ENCODE measurements around the gene TIAM2. TPM values are rescaled to one million over a fixed set of nuclear protein-coding genes. Genes with fewer than 3 reads are reported as not detected.
A peak's percentile ranks its signal among the peaks of the same experiment; 100 is the strongest.

The TIAM2 gene
- total RNA-seq, 4 donors from 2014 or later: 4.2 to 12.7 (median 7.5) TPM

- H3K27me3 ChIP-seq: no peaks in the 10 kb centered on the region
- in situ Hi-C loops (cut with MboI; ENCODE audit: low pct_ligation_motif_present in 1 of 4, low pct_unique_long_range_greater_than_20kb in 1 of 4, low sequenced_read_pairs in 3 of 4) (loop anchor here in 2 of 4 donors (10.0 to 25.0 kb wide), 2 partner anchors 56 to 502 kb away; no protein-coding TSS in a partner anchor), intact Hi-C loops (cut with DNase I; ENCODE audit: low total_unique reads) (no loop called here)
- H3K27ac ChIP-seq: peak overlapping the region; percentile 62 to 73 (median 67)
- TF ChIP-seq EP300 (IDR thresholded peaks at IDR 0.05; ENCODE audit: low read depth) (no peak), POLR2AphosphoS5 (IDR thresholded peaks at IDR 0.05) (peak in 1 of 3 donors; percentile 3)
- H3K4me3 ChIP-seq: peak overlapping the region in 1 of 4 donors; percentile 8
- no peaks in the 10 kb centered on the region for H3K9me3 ChIP-seq
- H3K36me3 ChIP-seq: no peaks in the 10 kb centered on the region
- DNase-seq: no peak
- peaks cover 0 to 53% (median 20%) of the 10 kb centered on the region in 4 donors for H3K4me1 ChIP-seq
- WGBS, 2 donors (ENCODE audit: low coverage in 1 of 2): 44 to 51% methylated on average over 8 to 9 of the region's 9 CpGs
Measured at GRCh38 chr6:155188707-155189496, 193.8 kb downstream of the TIAM2 start.

GRCh38 chr6:155190677-155191076 lies 195.6 kb downstream of the TIAM2 start:
- in situ Hi-C loops (cut with MboI; ENCODE audit: low pct_ligation_motif_present in 1 of 4, low pct_unique_long_range_greater_than_20kb in 1 of 4, low sequenced_read_pairs in 3 of 4): loop anchor here in 1 of 4 donors (25.0 kb wide), 1 partner anchor 503 kb away; no protein-coding TSS in a partner anchor
- WGBS, 2 donors (ENCODE audit: low coverage in 1 of 2): 60 to 68% methylated on average over 4 of the region's 4 CpGs
- no peak overlapping the region for H3K4me3 ChIP-seq
- H3K36me3 ChIP-seq: no peaks in the 10 kb centered on the region
- H3K27ac ChIP-seq: no peak overlapping the region
- H3K9me3 ChIP-seq: no peaks in the 10 kb centered on the region
- TF ChIP-seq EP300 (IDR thresholded peaks at IDR 0.05; ENCODE audit: low read depth): no peak
- no peak for TF ChIP-seq CTCF (IDR thresholded peaks at IDR 0.05)
- DNase-seq: no peak
- H3K4me1 ChIP-seq: peaks cover 0 to 47% (median 18%) of the 10 kb centered on the region in 4 donors
- intact Hi-C loops (cut with DNase I; ENCODE audit: low total_unique reads): no loop called here
- H3K27me3 ChIP-seq: no peaks in the 10 kb centered on the region

GRCh38 chr6:155193526-155193925 lies 198.4 kb downstream of the TIAM2 start:
- no peaks in the 10 kb centered on the region for H3K9me3 ChIP-seq
- TF ChIP-seq POLR2A (IDR thresholded peaks at IDR 0.05) (no peak), CTCF (IDR thresholded peaks at IDR 0.05) (no peak), EP300 (IDR thresholded peaks at IDR 0.05; ENCODE audit: low read depth) (no peak), POLR2AphosphoS5 (IDR thresholded peaks at IDR 0.05) (no peak)
- H3K4me3 ChIP-seq: no peak overlapping the region
- peaks cover 0 to 21% (median 9%) of the 10 kb centered on the region in 4 donors for H3K4me1 ChIP-seq
- in situ Hi-C loops (cut with MboI; ENCODE audit: low pct_ligation_motif_present in 1 of 4, low pct_unique_long_range_greater_than_20kb in 1 of 4, low sequenced_read_pairs in 3 of 4) (loop anchor here in 1 of 4 donors (25.0 kb wide), 1 partner anchor 506 kb away; no protein-coding TSS in a partner anchor), intact Hi-C loops (cut with DNase I; ENCODE audit: low total_unique reads) (no loop called here)
- no peak overlapping the region for H3K27ac ChIP-seq
- no peak for DNase-seq
- 85 to 94% methylated on average over 5 of the region's 5 CpGs for WGBS, 2 donors (ENCODE audit: low coverage in 1 of 2)
- no peaks in the 10 kb centered on the region for H3K27me3 ChIP-seq
- H3K36me3 ChIP-seq: no peaks in the 10 kb centered on the region

- H3K27ac ChIP-seq: no peak overlapping the region
- no peak for TF ChIP-seq CTCF (IDR thresholded peaks at IDR 0.05)
- no peak for TF ChIP-seq POLR2A (IDR thresholded peaks at IDR 0.05)
- TF ChIP-seq EP300 (IDR thresholded peaks at IDR 0.05; ENCODE audit: low read depth): no peak
- no peak for TF ChIP-seq POLR2AphosphoS5 (IDR thresholded peaks at IDR 0.05)
- no peak overlapping the region for H3K4me3 ChIP-seq
- H3K4me1 ChIP-seq: peaks cover 0 to 13% (median 5%) of the 10 kb centered on the region in 4 donors
- in situ Hi-C loops (cut with MboI; ENCODE audit: low pct_ligation_motif_present in 1 of 4, low pct_unique_long_range_greater_than_20kb in 1 of 4, low sequenced_read_pairs in 3 of 4): loop anchor here in 1 of 4 donors (25.0 kb wide), 1 partner anchor 507 kb away; no protein-coding TSS in a partner anchor
- no peaks in the 10 kb centered on the region for H3K9me3 ChIP-seq
- H3K36me3 ChIP-seq: no peaks in the 10 kb centered on the region
- no peaks in the 10 kb centered on the region for H3K27me3 ChIP-seq
- WGBS, 2 donors (ENCODE audit: low coverage in 1 of 2): 96 to 100% methylated on average over 1 to 2 of the region's 2 CpGs
- intact Hi-C loops (cut with DNase I; ENCODE audit: low total_unique reads): no loop called here
- DNase-seq: no peak
Measured at GRCh38 chr6:155194399-155194798, 199.3 kb downstream of the TIAM2 start.

All from transverse colon (tissue), 4 donors.